Skeletal muscle satellite cell (primary cell): ENCODE results near the gene DNAJB6.

Experiments used
- H3K27me3 ChIP-seq: 2 replicates; pipeline ENCODE4 v1.7.0; 2013; ENCODE audit warnings: low read length; ENCODE audit not compliant: control insufficient read depth, insufficient read depth
- H3K36me3 ChIP-seq: 2 replicates; pipeline ENCODE4 v1.7.0; 2013; ENCODE audit warnings: mild to moderate bottlenecking, control low read depth, low read length; ENCODE audit not compliant: insufficient read depth
- H3K4me1 ChIP-seq: 2 replicates; pipeline ENCODE4 v1.7.0; 2013; ENCODE audit warnings: low read length; ENCODE audit not compliant: control insufficient read depth, insufficient read depth
- H3K4me2 ChIP-seq: 2 replicates; pipeline ENCODE4 v1.7.0; 2013; ENCODE audit warnings: mild to moderate bottlenecking, low read length
- H3K4me3 ChIP-seq: 2 replicates; pipeline ENCODE4 v1.7.0; 2013; ENCODE audit warnings: low read length
- H3K9ac ChIP-seq: 2 replicates; pipeline ENCODE4 v1.7.0; 2013; ENCODE audit warnings: mild to moderate bottlenecking, low read depth, low read length, moderate library complexity
- H3K9me3 ChIP-seq: replicated peaks from 2 replicates; pipeline ENCODE4 v1.7.0; 2013; ENCODE audit warnings: mild to moderate bottlenecking, control low read depth, low read length

DNAJB6 gene

DNA sequence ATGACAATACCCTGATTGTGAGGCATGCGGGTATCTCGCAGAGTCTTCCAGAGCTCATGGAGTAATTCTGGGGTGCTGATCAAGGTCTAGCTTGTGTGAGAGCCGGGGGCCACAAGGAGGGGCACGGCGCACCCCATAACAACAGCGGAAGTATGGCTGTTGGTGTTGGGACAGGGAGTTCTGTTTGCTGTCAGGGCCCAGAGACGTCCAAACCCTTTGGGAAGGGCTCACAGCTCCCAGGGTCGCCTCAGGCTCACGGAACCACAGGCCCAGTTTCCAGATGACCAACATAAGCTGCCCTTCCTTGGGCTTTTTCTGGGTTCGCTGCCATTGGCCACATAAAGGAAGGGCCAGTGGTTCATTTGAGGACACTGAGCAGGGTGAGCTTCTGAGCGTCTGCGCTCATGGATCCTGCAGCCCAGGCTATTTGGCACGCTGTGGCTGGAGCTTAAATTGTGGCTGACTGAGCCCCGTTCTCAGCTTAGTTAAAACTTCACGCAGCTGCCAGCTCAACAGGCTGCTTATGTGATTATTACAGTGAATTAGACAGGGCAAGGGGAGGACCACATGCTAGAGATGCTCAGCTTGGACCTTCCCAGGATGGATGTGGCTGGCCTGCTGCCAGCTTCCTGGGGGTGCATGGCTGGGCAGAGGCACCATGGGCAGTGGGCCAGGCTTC lies 92.3 kb downstream of the DNAJB6 start:
- H3K4me3 ChIP-seq = no peak overlapping the region
- no peaks in the 10 kb centered on the region for H3K36me3 ChIP-seq
- no peaks in the 10 kb centered on the region for H3K9me3 ChIP-seq
- no peak overlapping the region for H3K4me2 ChIP-seq
- peaks cover 5% of the 10 kb centered on the region for H3K4me1 ChIP-seq
- no peaks in the 10 kb centered on the region for H3K27me3 ChIP-seq
- H3K9ac ChIP-seq = no peak overlapping the region

DNA sequence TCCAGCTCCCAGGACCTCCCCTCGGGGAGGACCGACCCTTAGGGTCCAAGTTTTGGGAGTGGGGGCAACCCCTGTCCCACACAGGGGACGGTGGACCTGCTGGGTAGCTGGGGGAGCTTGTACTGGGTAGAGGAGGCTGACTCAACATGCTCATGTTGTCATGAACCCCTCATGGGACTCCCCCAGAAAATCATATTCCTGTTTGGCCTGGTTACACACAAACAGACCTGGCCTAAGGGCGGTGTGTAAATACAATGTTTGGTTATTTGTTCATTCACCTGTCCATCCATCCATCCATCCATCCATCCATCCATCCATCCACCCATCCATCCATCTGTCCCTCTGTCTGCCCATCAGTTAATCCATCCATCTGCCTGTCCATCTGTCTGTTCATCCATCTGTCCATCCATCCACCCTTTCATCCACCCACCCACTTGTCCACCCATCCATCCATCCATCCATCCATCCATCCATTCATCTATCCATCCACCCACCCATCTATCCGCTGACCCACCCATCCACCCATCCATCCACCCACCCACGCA lies 92.9 kb downstream of the DNAJB6 start:
- Histone ChIP-seq H3K4me2 (no peak overlapping the region), H3K4me3 (no peak overlapping the region), H3K36me3 (no peaks in the 10 kb centered on the region), H3K9me3 (no peaks in the 10 kb centered on the region), H3K4me1 (peaks cover 5% of the 10 kb centered on the region), H3K9ac (no peak overlapping the region), H3K27me3 (no peaks in the 10 kb centered on the region)

DNA sequence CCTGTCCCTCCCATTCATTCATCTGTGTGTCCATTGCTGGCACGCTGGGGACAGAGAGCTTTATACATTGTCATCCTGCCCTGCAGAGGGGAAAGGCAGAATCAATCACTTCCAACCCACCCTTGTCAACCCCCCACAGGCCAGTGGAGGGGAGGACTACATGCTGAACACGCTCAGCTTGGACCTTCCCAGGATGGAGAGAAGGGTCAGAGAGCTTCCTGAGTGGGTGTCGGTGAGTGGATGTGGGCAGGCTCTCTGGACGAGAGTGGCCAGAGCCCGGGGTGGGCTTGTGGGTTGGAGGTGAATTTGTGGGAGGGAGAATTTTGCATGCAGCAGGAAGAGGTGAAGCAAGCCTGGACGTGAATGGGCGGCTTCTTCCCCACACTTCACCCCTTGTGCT lies 93.9 kb downstream of the DNAJB6 start:
- no peaks in the 10 kb centered on the region for H3K27me3 ChIP-seq
- H3K4me1 ChIP-seq = peaks cover 5% of the 10 kb centered on the region
- H3K4me3 ChIP-seq = no peak overlapping the region
- no peak overlapping the region for H3K9ac ChIP-seq
- H3K9me3 ChIP-seq = no peaks in the 10 kb centered on the region
- no peaks in the 10 kb centered on the region for H3K36me3 ChIP-seq
- H3K4me2 ChIP-seq = no peak overlapping the region

DNA sequence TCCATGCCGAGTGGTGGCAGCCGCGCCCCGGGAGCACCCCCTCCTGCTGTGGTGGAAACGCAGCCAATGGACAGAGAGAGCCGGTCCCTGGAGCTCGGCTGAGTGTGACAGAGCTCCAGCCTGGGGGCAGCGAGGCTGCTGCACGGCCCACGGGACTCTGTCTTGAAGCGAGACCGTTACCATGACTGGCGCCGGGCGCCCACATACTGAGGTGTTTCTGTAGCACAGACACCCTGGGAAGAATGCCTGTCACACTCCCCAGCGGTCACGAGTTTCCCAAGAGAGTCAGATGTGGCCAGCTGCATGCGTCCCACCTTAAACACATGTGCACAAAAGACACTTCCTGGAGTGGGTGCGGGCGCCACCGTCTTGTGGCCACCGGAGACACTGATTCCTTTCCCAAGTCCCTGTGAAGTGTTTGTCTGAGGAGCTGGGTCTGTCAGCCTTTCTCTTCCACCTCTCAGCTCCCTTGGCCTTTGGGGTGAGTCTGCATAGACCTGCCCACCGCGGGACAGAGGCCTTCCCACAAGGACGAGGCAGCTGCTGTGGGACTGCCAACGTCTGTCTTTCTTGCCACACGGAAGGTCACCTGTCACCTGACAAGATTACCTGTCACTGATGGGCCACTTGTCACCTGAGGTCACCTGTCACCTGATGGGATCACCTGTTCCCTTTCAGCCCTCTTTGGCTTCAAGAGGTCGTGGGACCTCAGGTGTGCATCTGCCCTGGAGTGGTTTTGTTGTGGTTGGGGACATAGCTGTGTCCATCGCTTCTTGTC lies 94.6 kb downstream of the DNAJB6 start:
- no peaks in the 10 kb centered on the region for H3K36me3 ChIP-seq
- H3K4me1 ChIP-seq = peaks cover 5% of the 10 kb centered on the region
- no peaks in the 10 kb centered on the region for H3K9me3 ChIP-seq
- no peaks in the 10 kb centered on the region for H3K27me3 ChIP-seq
- H3K4me2 ChIP-seq = no peak overlapping the region
- H3K4me3 ChIP-seq = no peak overlapping the region
- no peak overlapping the region for H3K9ac ChIP-seq

DNA sequence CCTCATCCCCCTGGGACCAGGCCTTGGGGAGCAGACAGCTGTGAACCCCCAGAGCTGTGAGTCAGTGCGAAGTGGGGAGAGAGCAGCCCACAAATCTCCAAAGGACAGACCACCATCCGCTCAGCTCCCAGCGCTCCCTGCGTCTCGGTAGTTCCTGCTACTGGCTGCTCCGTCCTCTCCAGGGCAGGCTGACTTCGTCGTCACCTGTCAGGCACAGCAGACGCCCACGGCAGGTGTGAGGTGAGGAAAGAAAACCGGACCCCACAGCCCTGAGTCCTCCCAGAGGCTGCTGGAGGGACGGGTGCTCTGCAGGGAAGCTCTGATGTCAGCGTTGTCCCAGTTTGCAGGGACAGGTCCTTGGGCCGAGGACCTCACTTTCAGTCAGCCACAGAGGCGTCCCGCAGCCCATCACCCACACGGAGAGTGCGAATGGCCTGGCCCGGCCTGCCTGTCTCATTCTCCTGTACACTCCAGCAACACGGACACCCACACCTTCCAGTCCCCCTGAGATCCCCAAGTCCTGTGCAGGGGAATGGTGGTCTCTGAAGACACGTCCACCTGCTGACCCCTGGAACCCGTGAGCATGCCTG lies 95.2 kb downstream of the DNAJB6 start:
- Histone ChIP-seq H3K4me3 (peak overlapping the region; percentile 19), H3K36me3 (no peaks in the 10 kb centered on the region), H3K4me2 (peak overlapping the region; percentile 71), H3K4me1 (peaks cover 5% of the 10 kb centered on the region), H3K9ac (no peak overlapping the region), H3K9me3 (no peaks in the 10 kb centered on the region), H3K27me3 (no peaks in the 10 kb centered on the region)

DNA sequence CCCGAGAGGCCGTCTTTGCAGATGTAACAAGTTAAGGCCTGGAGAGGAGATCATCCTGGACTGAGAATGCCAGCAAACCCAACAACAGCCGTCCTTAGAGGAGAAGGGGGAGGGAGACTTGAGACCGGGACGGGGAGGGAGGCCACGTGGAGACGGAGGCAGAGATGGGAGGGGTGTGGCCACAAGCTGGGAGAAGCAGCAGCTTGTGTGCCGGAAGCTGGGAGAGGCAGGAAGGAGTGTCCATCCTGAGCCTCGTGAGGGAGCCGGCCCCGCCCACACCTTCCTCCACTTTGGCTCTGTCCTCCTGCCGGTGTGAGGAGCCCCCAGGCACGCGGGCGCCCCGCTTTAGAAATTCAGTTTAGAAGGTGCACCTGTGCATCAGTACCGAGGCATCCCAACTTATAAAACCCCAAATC lies 95.7 kb downstream of the DNAJB6 start:
- peak overlapping the region; percentile 44 for H3K4me3 ChIP-seq
- no peaks in the 10 kb centered on the region for H3K9me3 ChIP-seq
- peak overlapping the region; percentile 71 for H3K4me2 ChIP-seq
- H3K36me3 ChIP-seq = no peaks in the 10 kb centered on the region
- peaks cover 5% of the 10 kb centered on the region for H3K4me1 ChIP-seq
- H3K9ac ChIP-seq = peak overlapping the region; percentile 13
- no peaks in the 10 kb centered on the region for H3K27me3 ChIP-seq

DNA sequence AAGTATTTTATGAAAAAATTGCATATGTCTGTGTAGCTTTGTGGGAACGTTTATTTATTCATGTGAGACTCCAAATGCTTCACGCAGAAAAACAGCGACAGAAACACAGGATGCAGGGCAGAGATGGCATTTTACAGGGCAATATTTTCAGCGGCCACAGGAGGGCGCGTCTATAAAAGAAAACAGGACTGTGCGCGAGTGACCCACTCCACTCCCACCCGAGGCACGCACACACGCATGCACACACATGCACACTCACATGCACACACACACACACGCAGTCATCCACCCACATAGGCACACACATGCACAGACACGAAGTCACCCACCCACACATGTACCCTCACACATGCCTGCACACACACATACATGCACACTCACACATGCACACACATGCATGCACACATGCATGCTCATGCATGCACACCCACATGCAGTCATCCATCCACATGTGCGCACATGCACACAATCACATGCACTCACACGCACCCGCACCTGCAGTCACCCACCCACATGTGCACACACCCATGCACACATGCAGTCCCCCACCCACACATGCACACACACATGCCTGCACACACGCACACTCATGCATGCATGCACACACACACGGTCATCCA lies 96.3 kb downstream of the DNAJB6 start:
- peak overlapping the region; percentile 13 for H3K9ac ChIP-seq
- H3K36me3 ChIP-seq = no peaks in the 10 kb centered on the region
- no peaks in the 10 kb centered on the region for H3K9me3 ChIP-seq
- peaks cover 5% of the 10 kb centered on the region for H3K4me1 ChIP-seq
- peak overlapping the region; percentile 71 for H3K4me2 ChIP-seq
- peak overlapping the region; percentile 44 for H3K4me3 ChIP-seq
- no peaks in the 10 kb centered on the region for H3K27me3 ChIP-seq

DNA sequence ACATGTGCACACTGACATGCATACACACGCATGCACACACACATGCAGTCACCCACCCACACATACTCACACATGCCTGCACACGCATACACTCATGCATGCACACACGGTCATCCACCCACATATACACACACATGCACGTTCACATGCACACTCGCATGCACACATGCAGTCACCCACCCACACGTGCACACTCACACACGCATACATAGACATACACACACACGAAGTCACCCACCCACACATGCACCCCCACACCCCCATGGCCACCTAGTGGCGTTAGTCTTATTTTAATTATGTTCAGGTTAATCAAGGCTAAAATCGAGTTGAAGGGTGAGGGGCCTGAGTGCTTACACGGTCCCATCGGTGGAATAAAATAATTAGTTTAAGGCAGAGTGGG lies 96.8 kb downstream of the DNAJB6 start:
- no peaks in the 10 kb centered on the region for H3K27me3 ChIP-seq
- H3K4me1 ChIP-seq = peaks cover 5% of the 10 kb centered on the region
- no peaks in the 10 kb centered on the region for H3K36me3 ChIP-seq
- H3K9ac ChIP-seq = no peak overlapping the region
- H3K9me3 ChIP-seq = no peaks in the 10 kb centered on the region
- H3K4me3 ChIP-seq = no peak overlapping the region
- H3K4me2 ChIP-seq = no peak overlapping the region

DNA sequence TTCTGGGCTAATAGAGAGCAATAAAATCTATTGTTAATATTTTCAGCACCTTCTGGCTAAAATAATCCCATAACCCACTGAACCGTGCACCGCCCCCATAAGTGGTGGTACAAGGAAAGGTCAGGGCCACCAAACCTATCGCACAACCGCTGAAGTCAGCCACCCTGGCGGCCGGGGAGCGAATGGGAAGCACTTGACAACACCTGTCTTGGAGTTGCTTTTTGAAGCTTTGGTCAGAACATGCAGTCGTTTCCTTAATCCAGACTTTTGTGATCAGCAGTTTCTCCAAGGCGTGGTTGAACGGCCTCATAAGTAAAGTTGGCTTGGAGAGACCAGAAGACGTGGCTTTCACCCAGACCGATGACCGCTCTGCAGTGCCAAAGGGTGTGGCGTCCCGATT lies 97.4 kb downstream of the DNAJB6 start:
- no peak overlapping the region for H3K4me2 ChIP-seq
- no peaks in the 10 kb centered on the region for H3K36me3 ChIP-seq
- H3K27me3 ChIP-seq = no peaks in the 10 kb centered on the region
- peaks cover 5% of the 10 kb centered on the region for H3K4me1 ChIP-seq
- H3K9me3 ChIP-seq = no peaks in the 10 kb centered on the region
- no peak overlapping the region for H3K4me3 ChIP-seq
- no peak overlapping the region for H3K9ac ChIP-seq

DNA sequence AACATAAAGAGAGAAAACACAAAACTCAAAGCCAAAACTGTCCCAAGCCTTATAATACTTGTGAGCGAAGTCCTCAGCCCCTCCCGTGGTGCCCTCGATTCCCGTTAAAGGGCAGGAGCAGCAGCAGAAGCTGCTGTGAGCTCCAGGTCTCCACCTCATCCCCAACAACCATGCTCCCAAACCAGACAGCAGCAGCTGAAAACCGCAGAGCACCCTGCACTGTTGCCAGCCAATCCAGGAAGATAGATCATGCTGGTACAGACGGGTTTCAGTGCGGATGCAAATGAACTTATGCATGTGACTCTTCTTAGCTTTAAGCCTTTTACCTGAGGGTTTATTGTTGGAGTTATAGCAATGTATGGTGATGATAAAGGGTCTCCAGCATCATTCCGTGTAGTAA lies 97.9 kb downstream of the DNAJB6 start:
- Histone ChIP-seq H3K4me1 (peaks cover 5% of the 10 kb centered on the region), H3K4me2 (no peak overlapping the region), H3K36me3 (no peaks in the 10 kb centered on the region), H3K9me3 (no peaks in the 10 kb centered on the region), H3K9ac (no peak overlapping the region), H3K27me3 (no peaks in the 10 kb centered on the region), H3K4me3 (no peak overlapping the region)

DNA sequence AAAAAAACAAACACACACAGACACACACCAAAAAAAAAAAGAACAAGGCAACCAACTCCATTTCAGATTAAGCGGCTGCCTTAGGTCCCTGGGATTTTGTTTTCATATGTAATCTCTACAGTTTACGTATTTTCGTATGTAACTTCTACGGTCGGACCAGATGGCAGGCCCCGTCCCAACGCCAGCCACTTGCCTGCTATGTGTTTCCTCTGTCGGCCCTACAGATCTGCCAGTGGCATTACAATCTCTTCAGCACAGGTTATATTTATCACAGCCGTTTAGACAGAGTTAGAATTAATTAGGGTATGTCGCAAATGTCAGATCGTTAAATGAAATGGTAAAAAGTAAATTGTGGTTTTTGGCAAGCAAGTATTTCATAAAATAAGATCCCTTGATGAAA lies 99.3 kb downstream of the DNAJB6 start:
- Histone ChIP-seq H3K4me2 (no peak overlapping the region), H3K9me3 (no peaks in the 10 kb centered on the region), H3K36me3 (no peaks in the 10 kb centered on the region), H3K4me3 (no peak overlapping the region), H3K27me3 (no peaks in the 10 kb centered on the region), H3K4me1 (peaks cover 5% of the 10 kb centered on the region), H3K9ac (no peak overlapping the region)
